Sigmoid colon (tissue), 4 donors: ENCODE results near the gene FGF19.

ENCODE experiments used
- EP300 ChIP-seq, 4 donors: sonication (generic); formaldehyde crosslinking; IDR thresholded peaks; one replicate each; pipeline ENCODE4 v1.6.1; 2017; ENCODE audit warnings: antibody characterized with exemption in 4 of 4
- POLR2A ChIP-seq, 2 donors: fragments of 450-650 bp; IDR thresholded peaks; one replicate each; pipeline ENCODE4 v1.6.1; 2016; ENCODE audit warnings: antibody characterized with exemption in 2 of 2, mild to moderate bottlenecking in 2 of 2, moderate library complexity in 2 of 2
- POLR2AphosphoS5 ChIP-seq, 4 donors: sonication (generic); formaldehyde crosslinking; IDR thresholded peaks; one replicate each; pipeline ENCODE4 v1.6.1; 2017; ENCODE audit warnings: antibody characterized with exemption in 4 of 4
- TF ChIP-seq, protein P1 (sequence below), 4 experiments: fragments of 450-650 bp in 3 of 4; fragments of 200-600 bp in 1 of 4; IDR thresholded peaks; one replicate each; pipeline ENCODE4 v1.5.1; 2016 to 2019; ENCODE audit warnings: antibody characterized with exemption in 4 of 4, mild to moderate bottlenecking in 3 of 4, moderate library complexity in 2 of 4

DNA sequence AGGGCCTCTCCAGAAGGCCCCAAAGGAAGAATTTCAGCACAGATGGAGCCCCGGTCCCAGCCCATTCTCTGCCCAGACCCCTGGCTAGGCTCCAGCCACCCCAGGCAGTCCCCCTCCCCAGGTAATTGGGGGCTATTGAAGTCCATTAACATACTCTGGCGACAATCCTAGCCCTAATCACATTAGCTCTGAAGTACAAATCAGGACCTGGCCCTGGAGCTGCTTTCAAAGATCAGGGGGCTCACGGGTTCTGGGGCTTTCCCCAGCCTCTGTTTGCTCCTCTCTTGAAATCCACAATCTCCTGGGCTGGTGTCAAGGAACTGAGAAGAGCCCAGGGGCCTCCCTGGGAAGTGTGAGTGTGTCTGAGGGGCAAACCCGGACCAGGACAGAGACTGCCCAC lies 49.1 kb upstream of the FGF19 start:
- TF ChIP-seq, protein P1, sequence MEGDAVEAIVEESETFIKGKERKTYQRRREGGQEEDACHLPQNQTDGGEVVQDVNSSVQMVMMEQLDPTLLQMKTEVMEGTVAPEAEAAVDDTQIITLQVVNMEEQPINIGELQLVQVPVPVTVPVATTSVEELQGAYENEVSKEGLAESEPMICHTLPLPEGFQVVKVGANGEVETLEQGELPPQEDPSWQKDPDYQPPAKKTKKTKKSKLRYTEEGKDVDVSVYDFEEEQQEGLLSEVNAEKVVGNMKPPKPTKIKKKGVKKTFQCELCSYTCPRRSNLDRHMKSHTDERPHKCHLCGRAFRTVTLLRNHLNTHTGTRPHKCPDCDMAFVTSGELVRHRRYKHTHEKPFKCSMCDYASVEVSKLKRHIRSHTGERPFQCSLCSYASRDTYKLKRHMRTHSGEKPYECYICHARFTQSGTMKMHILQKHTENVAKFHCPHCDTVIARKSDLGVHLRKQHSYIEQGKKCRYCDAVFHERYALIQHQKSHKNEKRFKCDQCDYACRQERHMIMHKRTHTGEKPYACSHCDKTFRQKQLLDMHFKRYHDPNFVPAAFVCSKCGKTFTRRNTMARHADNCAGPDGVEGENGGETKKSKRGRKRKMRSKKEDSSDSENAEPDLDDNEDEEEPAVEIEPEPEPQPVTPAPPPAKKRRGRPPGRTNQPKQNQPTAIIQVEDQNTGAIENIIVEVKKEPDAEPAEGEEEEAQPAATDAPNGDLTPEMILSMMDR (IDR thresholded peaks at IDR 0.05), result no peak
- TF ChIP-seq POLR2AphosphoS5 (IDR thresholded peaks at IDR 0.05), result no peak
- no peak for TF ChIP-seq POLR2A (IDR thresholded peaks at IDR 0.05)
- TF ChIP-seq EP300 (IDR thresholded peaks at IDR 0.05), result no peak
